Transverse colon (tissue), 4 donors: ENCODE data around the gene DCAF8L2.

ENCODE experiments used
- CTCF ChIP-seq, 5 experiments: fragments of 200-600 bp in 3 of 5; fragments of 450-650 bp in 2 of 5; sonication (generic) in 3 of 5; IDR thresholded peaks; 1 replicate in 2 of 5; 2 replicates in 3 of 5; pipeline ENCODE4 v1.5.1; 2016 to 2017; ENCODE audit warnings: antibody characterized with exemption in 5 of 5, inconsistent platforms in 3 of 5, mild to moderate bottlenecking in 2 of 5, moderate library complexity in 1 of 5
- EP300 ChIP-seq: sonication (generic); formaldehyde crosslinking; IDR thresholded peaks from one replicate; pipeline ENCODE4 v1.6.1; 2017; ENCODE audit warnings: antibody characterized with exemption, low read depth
- POLR2A ChIP-seq: fragments of 450-650 bp; IDR thresholded peaks from one replicate; pipeline ENCODE4 v1.6.1; 2016; ENCODE audit warnings: antibody characterized with exemption, mild to moderate bottlenecking, moderate library complexity
- POLR2AphosphoS5 ChIP-seq, 3 donors: sonication (generic); formaldehyde crosslinking; IDR thresholded peaks; one replicate each; pipeline ENCODE4 v1.6.1; 2016; ENCODE audit warnings: antibody characterized with exemption in 3 of 3

GRCh38 chrX:27626066-27626465 is 35.9 kb downstream of the DCAF8L2 start:
- TF ChIP-seq CTCF (IDR thresholded peaks at IDR 0.05) (no peak), POLR2A (no peak), EP300 (no peak), POLR2AphosphoS5 (IDR thresholded peaks at IDR 0.05) (no peak)
